Ovary (tissue), 3 donors: Measurements from ENCODE around the gene MORN5.

ENCODE experiments used
- CTCF ChIP-seq, 3 donors: fragments of 450-650 bp in 2 of 3; fragments of 200-600 bp in 1 of 3; IDR thresholded peaks; one replicate each; pipeline versions ENCODE4 v1.5.1 to v1.8.0; 2016 to 2022; ENCODE audit warnings: antibody characterized with exemption in 3 of 3, mild to moderate bottlenecking in 1 of 3
- POLR2A ChIP-seq: fragments of 450-650 bp; IDR thresholded peaks from one replicate; pipeline ENCODE4 v1.6.1; 2017; ENCODE audit warnings: antibody characterized with exemption, mild to moderate bottlenecking, moderate library complexity
- donor health status: DM: no; HTN: no; CAD: no.

DNA sequence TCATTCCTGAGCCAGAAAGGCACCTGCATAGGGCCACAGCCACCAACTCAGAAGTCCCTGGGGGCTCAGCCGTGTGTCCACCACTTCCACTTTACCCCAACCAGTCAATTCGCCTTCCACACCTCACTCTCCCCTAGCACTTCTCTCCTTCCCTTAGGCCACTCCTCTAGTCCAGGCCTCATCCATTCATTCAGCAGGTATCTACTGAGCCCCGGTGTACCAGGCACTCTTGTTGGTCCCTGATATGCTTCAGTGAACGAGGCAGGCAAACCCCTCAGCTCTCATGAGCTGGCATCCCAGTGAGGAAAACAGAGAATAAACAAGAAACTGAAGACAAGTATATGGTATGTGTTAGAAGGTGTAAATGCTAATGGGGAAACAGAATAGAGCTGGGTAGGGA is 28.9 kb upstream of the MORN5 start:
- TF ChIP-seq POLR2A, result no peak
- TF ChIP-seq CTCF (IDR thresholded peaks at IDR 0.05), result no peak
